Endodermal cell (in vitro differentiated cells): ENCODE measurements around the gene MFSD12. TPM values are rescaled to one million over a fixed set of nuclear protein-coding genes. Genes with fewer than 3 reads are reported as not detected.

ENCODE experiments used
- DNase-seq: peaks from one replicate; pipeline ENCODE4 v3.0.0-alpha.2; 2017
- H3K27ac ChIP-seq: 2 replicates; pipeline ENCODE4 v1.5.1; 2013; ENCODE audit warnings: mild to moderate bottlenecking, low read depth, low read length, moderate library complexity
- H3K27me3 ChIP-seq: 2 replicates; pipeline ENCODE4 v1.6.1; 2013; ENCODE audit warnings: mild to moderate bottlenecking, low read length, moderate library complexity; ENCODE audit not compliant: insufficient read depth, control insufficient read depth, poor library complexity, severe bottlenecking
- H3K36me3 ChIP-seq: 2 replicates; pipeline ENCODE4 v1.7.0; 2013; ENCODE audit warnings: mild to moderate bottlenecking, low read length, moderate library complexity; ENCODE audit not compliant: control insufficient read depth, insufficient read depth
- H3K4me1 ChIP-seq: one replicate; pipeline ENCODE4 v1.7.0; 2013; ENCODE audit warnings: low read length; ENCODE audit not compliant: control insufficient read depth, insufficient read depth
- H3K4me3 ChIP-seq: 2 replicates; pipeline ENCODE4 v1.5.1; 2013; ENCODE audit warnings: mild to moderate bottlenecking, low read length, moderate library complexity
- H3K9ac ChIP-seq: 2 replicates; pipeline ENCODE4 v1.6.1; 2013; ENCODE audit warnings: mild to moderate bottlenecking, low read length, moderate library complexity; ENCODE audit not compliant: poor library complexity, severe bottlenecking; ENCODE audit errors: extremely low read depth
- H3K9me3 ChIP-seq: 2 replicates; pipeline ENCODE4 v1.6.1; 2013; ENCODE audit warnings: mild to moderate bottlenecking, low read length, moderate library complexity; ENCODE audit not compliant: control insufficient read depth
- H3K27ac Mint-ChIP-seq: 2 replicates; pipeline ENCODE4 v1.8.0; 2020; ENCODE audit warnings: mixed read lengths
- H3K27me3 Mint-ChIP-seq: 2 replicates; pipeline ENCODE4 v1.8.0; 2021; ENCODE audit warnings: mild to moderate bottlenecking, mixed read lengths; ENCODE audit not compliant: insufficient read depth
- H3K36me3 Mint-ChIP-seq: 2 replicates; pipeline ENCODE4 v1.8.0; 2020; ENCODE audit warnings: low read depth, mixed read lengths
- H3K4me1 Mint-ChIP-seq: 2 replicates; pipeline ENCODE4 v1.8.0; 2020; ENCODE audit warnings: mixed read lengths
- H3K4me3 Mint-ChIP-seq: 2 replicates; pipeline ENCODE4 v1.8.0; 2020; ENCODE audit warnings: mild to moderate bottlenecking, moderate library complexity, mixed read lengths
- H3K9me3 Mint-ChIP-seq: 2 replicates; pipeline ENCODE4 v1.8.0; 2020; ENCODE audit warnings: mild to moderate bottlenecking, mixed read lengths
- WGBS, 2 experiments: methylation state at CpG; one replicate each; pipeline versions ENCODE4 v1.1.5 to v1.1.7; 2013; ENCODE audit warnings: missing lambda C conversion rate in 2 of 2, mixed read lengths in 1 of 2; ENCODE audit not compliant: insufficient coverage in 1 of 2, insufficient read length in 1 of 2; 5-methylcytosine and 5-hydroxymethylcytosine counted together
- total RNA-seq, 2 donors: library from RNA; stranded (reverse); fragmentation: NEBNext Ultra II Directional in 1 of 2; extraction: Animal tissue kit (Norgen Biotek cat#: 25700) in 1 of 2; gene quantifications; 2 replicates in 1 of 2; 3 replicates in 1 of 2; pipeline ENCODE4 v1.2.1, GENCODE V29; 2021
- TF ChIP-seq, protein P1 (sequence below): fragments of 200-600 bp; sonication (generic); conservative IDR thresholded peaks from 2 replicates; pipeline ENCODE4 v1.5.0; 2021; ENCODE audit warnings: antibody characterized with exemption, mild to moderate bottlenecking

MFSD12 gene
- total RNA-seq, 2 donors from 2014 or later, result 48.2 to 62.4 TPM

DNA sequence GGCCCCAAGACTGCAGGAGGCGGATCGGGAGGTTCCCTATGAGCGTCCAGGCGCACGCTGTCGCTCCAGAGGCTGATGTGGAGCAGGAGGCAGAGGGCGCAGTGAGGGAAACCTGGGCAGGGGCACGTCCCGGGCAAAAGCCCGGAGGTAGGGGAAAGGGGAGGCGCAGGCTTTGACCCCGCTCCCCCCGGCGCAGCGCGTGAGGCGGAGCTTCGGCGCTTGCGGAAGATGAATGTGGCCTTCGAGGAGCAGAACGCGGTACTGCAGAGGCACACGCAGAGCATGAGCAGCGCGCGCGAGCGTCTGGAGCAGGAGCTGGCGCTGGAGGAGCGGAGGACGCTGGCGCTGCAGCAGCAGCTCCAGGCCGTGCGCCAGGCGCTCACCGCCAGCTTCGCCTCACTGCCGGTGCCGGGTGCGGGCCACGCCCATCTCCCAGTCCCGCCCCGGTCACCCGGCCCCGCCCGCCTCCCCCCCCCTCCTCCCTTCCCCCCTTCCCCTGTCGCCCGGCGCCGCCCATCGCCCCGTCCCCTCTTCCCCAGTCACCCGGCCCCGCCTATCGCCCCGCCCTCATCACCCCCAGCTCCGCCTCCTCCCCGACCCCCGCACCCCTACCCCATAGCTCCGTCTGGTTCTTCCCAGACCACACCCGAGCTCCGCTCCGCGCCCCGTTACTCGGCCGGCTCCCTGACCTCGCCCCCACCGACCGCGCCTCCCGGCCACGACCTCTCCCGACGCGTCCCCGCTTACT is 19.5 kb upstream of the MFSD12 start:
- TF ChIP-seq, protein P1, sequence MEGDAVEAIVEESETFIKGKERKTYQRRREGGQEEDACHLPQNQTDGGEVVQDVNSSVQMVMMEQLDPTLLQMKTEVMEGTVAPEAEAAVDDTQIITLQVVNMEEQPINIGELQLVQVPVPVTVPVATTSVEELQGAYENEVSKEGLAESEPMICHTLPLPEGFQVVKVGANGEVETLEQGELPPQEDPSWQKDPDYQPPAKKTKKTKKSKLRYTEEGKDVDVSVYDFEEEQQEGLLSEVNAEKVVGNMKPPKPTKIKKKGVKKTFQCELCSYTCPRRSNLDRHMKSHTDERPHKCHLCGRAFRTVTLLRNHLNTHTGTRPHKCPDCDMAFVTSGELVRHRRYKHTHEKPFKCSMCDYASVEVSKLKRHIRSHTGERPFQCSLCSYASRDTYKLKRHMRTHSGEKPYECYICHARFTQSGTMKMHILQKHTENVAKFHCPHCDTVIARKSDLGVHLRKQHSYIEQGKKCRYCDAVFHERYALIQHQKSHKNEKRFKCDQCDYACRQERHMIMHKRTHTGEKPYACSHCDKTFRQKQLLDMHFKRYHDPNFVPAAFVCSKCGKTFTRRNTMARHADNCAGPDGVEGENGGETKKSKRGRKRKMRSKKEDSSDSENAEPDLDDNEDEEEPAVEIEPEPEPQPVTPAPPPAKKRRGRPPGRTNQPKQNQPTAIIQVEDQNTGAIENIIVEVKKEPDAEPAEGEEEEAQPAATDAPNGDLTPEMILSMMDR, result no peak
- Histone ChIP-seq H3K36me3 (peaks cover 8% of the 10 kb centered on the region), H3K27me3 (peaks cover 8% of the 10 kb centered on the region), H3K27ac (no peak overlapping the region), H3K4me1 (no peaks in the 10 kb centered on the region), H3K9ac (no peak overlapping the region), H3K4me3 (peak overlapping the region; percentile 76), H3K9me3 (no peaks in the 10 kb centered on the region)
- Mint-ChIP-seq H3K4me3 (peak overlapping the region; percentile 59), H3K27me3 (peaks cover 29% of the 10 kb centered on the region), H3K36me3 (peaks cover 12% of the 10 kb centered on the region), H3K4me1 (peaks cover 10% of the 10 kb centered on the region), H3K9me3 (no peaks in the 10 kb centered on the region), H3K27ac (no peak overlapping the region)
- WGBS, 2 experiments, result 8 to 26% methylated on average over 14 to 52 of the region's 78 CpGs
- peak; percentile 95 for DNase-seq

DNA sequence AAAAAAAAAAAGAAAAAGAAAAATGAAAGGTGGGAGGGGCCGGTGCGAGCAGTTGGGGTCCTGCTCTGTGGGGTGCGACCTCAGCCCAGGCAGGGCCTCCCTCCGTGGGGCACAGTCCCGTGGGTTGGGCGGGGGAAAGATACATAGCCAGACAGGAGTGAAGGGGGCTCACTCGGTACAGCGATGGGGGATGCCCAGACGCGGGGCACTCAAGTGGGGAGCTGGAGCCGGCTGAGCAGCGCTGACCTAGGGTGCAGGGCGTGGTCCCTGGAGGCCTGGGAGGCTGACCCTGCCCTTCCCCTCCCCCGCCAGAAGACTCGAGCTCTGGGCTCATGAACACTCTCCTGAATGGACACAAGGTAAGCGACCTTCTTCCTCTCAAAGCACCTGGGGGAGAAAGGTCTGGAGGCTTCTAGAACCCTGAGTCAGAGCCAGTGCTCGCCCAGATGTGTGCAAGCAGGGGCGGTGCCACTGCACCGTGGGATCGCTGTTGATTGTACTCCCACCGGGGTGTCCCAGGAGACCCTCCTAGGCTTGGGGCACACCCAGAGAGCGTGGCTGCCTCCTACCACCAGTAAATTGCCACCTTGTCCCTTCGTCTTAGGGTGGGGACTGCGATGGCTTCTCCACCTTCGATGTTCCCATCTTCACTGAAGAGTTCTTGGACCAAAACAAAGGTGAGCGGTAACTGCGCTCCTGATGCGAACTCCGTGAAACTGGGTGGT is 18.7 kb upstream of the MFSD12 start:
- no peaks in the 10 kb centered on the region for H3K9me3 ChIP-seq
- H3K27ac ChIP-seq, result no peak overlapping the region
- Mint-ChIP-seq H3K4me1 (peaks cover 10% of the 10 kb centered on the region), H3K9me3 (no peaks in the 10 kb centered on the region), H3K4me3 (peak overlapping the region; percentile 59), H3K36me3 (peaks cover 12% of the 10 kb centered on the region), H3K27me3 (peaks cover 25% of the 10 kb centered on the region), H3K27ac (no peak overlapping the region)
- H3K4me1 ChIP-seq, result no peaks in the 10 kb centered on the region
- peaks cover 8% of the 10 kb centered on the region for H3K36me3 ChIP-seq
- H3K27me3 ChIP-seq, result peaks cover 8% of the 10 kb centered on the region
- H3K4me3 ChIP-seq, result peak overlapping the region; percentile 76
- WGBS, 2 experiments, result 70 to 73% methylated on average over 14 to 29 of the region's 29 CpGs
- H3K9ac ChIP-seq, result no peak overlapping the region
- TF ChIP-seq, protein P1, result no peak
- DNase-seq, result no peak

DNA sequence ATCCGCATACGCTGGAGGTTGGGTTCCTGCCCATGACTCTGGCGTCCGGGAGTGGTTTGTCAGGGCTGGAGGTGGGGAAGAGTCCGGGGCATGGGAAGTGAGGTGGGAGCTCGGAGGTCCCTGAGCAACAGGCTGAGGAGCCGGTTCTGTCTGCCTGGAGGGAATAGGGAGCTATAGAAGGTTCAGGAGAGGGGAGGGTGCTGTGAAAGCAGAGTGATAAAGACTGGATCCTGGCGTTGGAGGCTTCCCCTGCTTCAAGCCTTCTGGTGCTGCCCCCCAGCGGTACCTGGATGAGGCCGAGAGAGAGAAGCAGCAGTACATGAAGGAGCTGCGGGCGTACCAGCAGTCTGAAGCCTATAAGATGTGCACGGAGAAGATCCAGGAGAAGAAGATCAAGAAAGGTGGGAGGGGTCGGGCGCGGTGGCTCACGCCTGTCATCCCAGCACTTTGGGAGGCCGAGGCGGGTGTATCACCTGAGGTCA is 17.9 kb upstream of the MFSD12 start:
- peaks cover 19% of the 10 kb centered on the region for H3K27me3 Mint-ChIP-seq
- peaks cover 10% of the 10 kb centered on the region for H3K4me1 Mint-ChIP-seq
- peak; percentile 91 for DNase-seq
- no peaks in the 10 kb centered on the region for H3K9me3 Mint-ChIP-seq
- Histone ChIP-seq H3K4me1 (no peaks in the 10 kb centered on the region), H3K36me3 (peaks cover 8% of the 10 kb centered on the region), H3K9ac (no peak overlapping the region), H3K4me3 (no peak overlapping the region), H3K9me3 (no peaks in the 10 kb centered on the region), H3K27ac (no peak overlapping the region), H3K27me3 (peaks cover 8% of the 10 kb centered on the region)
- H3K36me3 Mint-ChIP-seq, result peaks cover 12% of the 10 kb centered on the region
- H3K27ac Mint-ChIP-seq, result no peak overlapping the region
- peak overlapping the region; percentile 28 for H3K4me3 Mint-ChIP-seq
- WGBS, 2 experiments, result 91 to 92% methylated on average over 16 to 19 of the region's 19 CpGs
- TF ChIP-seq, protein P1, result peak; percentile 72
